Colonic mucosa (tissue), 4 donors: ENCODE data around the gene SPATA3. TPM values are rescaled to one million over a fixed set of nuclear protein-coding genes. Genes with fewer than 3 reads are reported as not detected.

Source experiments
- DNase-seq: peaks from one replicate; pipeline ENCODE4 v3.0.0-alpha.2; 2020
- H3K27ac ChIP-seq: fragments of 200-600 bp; one replicate; pipeline ENCODE4 v1.8.0; 2021
- H3K27me3 ChIP-seq: fragments of 200-600 bp; one replicate; pipeline ENCODE4 v1.8.0; 2021
- H3K36me3 ChIP-seq: fragments of 200-600 bp; one replicate; pipeline ENCODE4 v1.8.0; 2021
- H3K4me1 ChIP-seq: fragments of 200-600 bp; one replicate; pipeline ENCODE4 v1.8.0; 2021; ENCODE audit warnings: mild to moderate bottlenecking
- H3K4me3 ChIP-seq: fragments of 200-600 bp; one replicate; pipeline ENCODE4 v1.8.0; 2021
- H3K9ac ChIP-seq, 2 donors: one replicate each; pipeline ENCODE4 v1.7.0; 2013; ENCODE audit warnings: control low read depth in 2 of 2, low read depth in 2 of 2, low read length in 2 of 2
- H3K9me3 ChIP-seq: fragments of 200-600 bp; one replicate; pipeline ENCODE4 v1.8.0; 2021
- intact Hi-C: fragments of 100-400 bp; cut with DNase I; formaldehyde crosslinking; loops from one replicate; pipeline ENCODE4 v1.14.1; 2022
- total RNA-seq, 2 donors: library from RNA; stranded (reverse); fragmentation: NEBNext Ultra II Directional in 1 of 2; extraction: Animal tissue kit (Norgen Biotek cat#: 25700) in 1 of 2; gene quantifications; one replicate each; pipeline ENCODE4 v1.2.1, GENCODE V29; 2021
- TF ChIP-seq, protein P1 (sequence below): fragments of 200-600 bp; IDR thresholded peaks from one replicate; pipeline ENCODE4 v1.8.0; 2022; ENCODE audit warnings: antibody characterized with exemption, mild to moderate bottlenecking
- donor health status: healthy.
- donor health status: DM: no; HTN: no; CAD: no.
- donor health status: DM: no; HTN: no; CAD: no.

Gene SPATA3
- total RNA-seq, 2 donors from 2014 or later, result not detected

DNA sequence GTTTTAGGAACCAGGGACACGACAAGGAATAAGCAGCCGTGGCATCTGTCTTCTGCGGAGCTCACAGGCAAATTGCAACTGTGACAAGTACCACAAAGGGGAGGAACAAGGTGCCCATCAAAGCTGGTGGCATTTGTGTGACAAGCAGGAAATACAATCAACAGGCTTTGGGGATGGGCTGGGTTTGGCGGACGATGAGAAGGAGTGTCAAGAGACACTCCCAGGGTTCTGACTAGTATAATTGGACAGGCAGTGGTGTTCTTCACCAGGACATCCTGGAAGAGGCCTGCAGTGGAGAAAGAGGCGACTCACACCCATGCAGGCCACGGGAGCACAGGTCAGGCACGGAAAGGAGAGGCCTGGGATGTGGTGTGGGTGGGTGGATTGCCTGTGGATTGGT is 14.2 kb upstream of the SPATA3 start:
- Histone ChIP-seq H3K36me3 (no peaks in the 10 kb centered on the region), H3K27ac (no peak overlapping the region), H3K9ac (no peak overlapping the region), H3K4me3 (no peak overlapping the region), H3K4me1 (no peaks in the 10 kb centered on the region), H3K9me3 (no peaks in the 10 kb centered on the region), H3K27me3 (no peaks in the 10 kb centered on the region)
- DNase-seq, result no peak
- TF ChIP-seq, protein P1, sequence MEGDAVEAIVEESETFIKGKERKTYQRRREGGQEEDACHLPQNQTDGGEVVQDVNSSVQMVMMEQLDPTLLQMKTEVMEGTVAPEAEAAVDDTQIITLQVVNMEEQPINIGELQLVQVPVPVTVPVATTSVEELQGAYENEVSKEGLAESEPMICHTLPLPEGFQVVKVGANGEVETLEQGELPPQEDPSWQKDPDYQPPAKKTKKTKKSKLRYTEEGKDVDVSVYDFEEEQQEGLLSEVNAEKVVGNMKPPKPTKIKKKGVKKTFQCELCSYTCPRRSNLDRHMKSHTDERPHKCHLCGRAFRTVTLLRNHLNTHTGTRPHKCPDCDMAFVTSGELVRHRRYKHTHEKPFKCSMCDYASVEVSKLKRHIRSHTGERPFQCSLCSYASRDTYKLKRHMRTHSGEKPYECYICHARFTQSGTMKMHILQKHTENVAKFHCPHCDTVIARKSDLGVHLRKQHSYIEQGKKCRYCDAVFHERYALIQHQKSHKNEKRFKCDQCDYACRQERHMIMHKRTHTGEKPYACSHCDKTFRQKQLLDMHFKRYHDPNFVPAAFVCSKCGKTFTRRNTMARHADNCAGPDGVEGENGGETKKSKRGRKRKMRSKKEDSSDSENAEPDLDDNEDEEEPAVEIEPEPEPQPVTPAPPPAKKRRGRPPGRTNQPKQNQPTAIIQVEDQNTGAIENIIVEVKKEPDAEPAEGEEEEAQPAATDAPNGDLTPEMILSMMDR, result no peak
- intact Hi-C loops, result no loop called here

DNA sequence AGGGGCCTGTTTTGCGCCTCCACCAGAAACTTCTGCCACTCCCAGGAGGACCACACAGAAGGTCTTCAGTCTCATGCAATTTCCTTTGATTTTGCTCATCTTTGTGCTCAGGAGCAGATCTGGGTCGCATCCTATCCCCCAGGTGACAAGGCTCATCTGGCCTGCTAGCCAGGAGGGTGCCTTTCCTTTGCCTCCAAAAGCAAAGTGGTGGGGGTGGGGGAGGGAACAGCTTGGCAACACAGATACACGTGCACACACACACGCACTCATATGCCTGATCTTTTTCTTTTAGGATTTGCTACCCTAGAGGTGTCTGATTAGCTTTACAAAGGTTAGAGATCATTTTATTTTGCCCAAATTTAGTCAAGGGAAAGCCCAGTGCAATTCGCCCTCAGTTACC is 13.8 kb upstream of the SPATA3 start:
- Histone ChIP-seq H3K4me1 (peaks cover 3% of the 10 kb centered on the region), H3K9ac (no peak overlapping the region), H3K9me3 (no peaks in the 10 kb centered on the region), H3K27ac (no peak overlapping the region), H3K4me3 (no peak overlapping the region), H3K27me3 (no peaks in the 10 kb centered on the region), H3K36me3 (no peaks in the 10 kb centered on the region)
- intact Hi-C loops, result no loop called here
- DNase-seq, result no peak
- TF ChIP-seq, protein P1, result no peak

DNA sequence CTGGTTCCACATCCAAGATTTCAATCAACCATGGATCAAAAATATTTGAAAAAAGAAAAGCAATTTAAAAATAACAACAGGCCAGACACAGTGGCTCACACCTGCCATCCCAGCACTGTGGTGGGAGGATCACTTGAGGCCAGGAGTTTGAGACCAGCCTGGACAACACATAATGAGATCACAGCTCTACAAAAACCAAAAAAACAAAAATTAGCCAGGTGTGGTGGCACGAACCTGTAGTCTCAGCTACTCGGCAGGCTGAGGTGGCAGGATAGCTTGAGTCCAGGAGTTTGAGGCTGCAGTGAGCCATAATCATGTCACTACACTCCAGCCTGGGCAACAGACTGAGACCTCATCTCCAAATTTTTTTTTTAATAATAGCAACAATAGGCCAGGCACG is 13.4 kb upstream of the SPATA3 start:
- Histone ChIP-seq H3K9me3 (no peaks in the 10 kb centered on the region), H3K4me3 (no peak overlapping the region), H3K27me3 (no peaks in the 10 kb centered on the region), H3K9ac (no peak overlapping the region), H3K4me1 (peaks cover 3% of the 10 kb centered on the region), H3K36me3 (no peaks in the 10 kb centered on the region), H3K27ac (no peak overlapping the region)
- TF ChIP-seq, protein P1, result no peak
- DNase-seq, result no peak
- intact Hi-C loops, result no loop called here

DNA sequence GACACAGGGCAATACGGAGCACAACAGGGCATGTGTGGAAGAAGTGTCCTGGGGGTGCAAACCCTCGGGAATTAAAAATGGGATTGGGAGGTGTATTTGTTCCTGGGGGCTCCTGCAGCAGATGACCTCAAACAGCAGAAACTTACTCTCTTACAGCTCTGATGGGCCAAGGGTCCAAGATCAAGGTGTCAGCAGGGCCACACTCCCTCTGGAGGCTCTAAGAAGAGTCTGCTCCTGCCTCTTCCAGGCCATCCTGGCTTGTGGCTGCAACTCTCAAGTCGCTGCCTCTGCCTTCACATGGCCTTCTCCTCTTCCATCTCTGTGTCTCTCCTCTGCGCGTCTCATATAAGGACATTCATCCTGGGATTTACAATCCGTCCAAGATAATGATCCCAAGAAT is 12.4 kb upstream of the SPATA3 start:
- Histone ChIP-seq H3K27ac (no peak overlapping the region), H3K4me3 (no peak overlapping the region), H3K9me3 (no peaks in the 10 kb centered on the region), H3K27me3 (no peaks in the 10 kb centered on the region), H3K9ac (no peak overlapping the region), H3K4me1 (peaks cover 3% of the 10 kb centered on the region), H3K36me3 (no peaks in the 10 kb centered on the region)
- intact Hi-C loops, result no loop called here
- DNase-seq, result no peak
- TF ChIP-seq, protein P1, result no peak

DNA sequence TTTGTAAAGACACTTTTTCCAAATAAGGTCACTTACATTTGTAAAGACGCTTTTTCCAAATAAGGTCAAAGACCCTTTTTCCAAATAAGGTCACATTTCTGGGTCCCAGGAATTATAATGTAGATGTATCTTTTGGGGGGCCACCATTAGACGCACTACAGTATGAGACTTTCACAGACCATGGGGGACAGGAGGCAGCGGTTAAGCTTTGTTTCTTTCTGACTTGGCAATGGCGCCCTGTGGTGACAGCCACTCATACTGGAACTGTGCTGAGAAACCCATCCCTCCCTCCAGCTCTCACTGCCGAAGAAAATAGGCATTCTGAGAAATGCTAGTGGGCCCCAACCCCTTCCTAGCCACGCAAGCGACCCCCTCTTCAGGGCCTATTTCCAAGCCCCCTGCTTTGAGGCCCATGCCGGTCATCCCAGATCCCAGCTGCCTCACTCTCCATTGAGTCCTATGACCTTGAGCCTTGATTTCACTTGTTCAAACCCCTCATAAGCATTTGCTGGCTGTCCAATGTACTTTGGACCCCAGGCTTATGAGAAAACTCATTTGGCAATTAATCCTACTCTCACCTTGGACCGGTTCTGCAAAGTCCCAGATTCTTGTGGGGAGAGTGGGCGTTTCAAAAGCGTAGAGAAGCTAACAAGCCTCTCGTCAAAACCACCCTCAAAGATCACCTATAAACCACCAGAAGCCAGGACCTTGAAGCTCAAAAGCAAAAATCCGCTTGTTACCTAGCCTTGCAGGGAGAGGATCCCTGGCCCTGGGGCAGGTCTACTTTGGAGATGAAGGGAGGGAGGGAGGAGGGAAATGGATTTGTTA is 11.3 kb upstream of the SPATA3 start:
- Histone ChIP-seq H3K36me3 (no peaks in the 10 kb centered on the region), H3K27me3 (no peaks in the 10 kb centered on the region), H3K9ac (no peak overlapping the region), H3K9me3 (no peaks in the 10 kb centered on the region), H3K27ac (no peak overlapping the region), H3K4me1 (peaks cover 3% of the 10 kb centered on the region), H3K4me3 (no peak overlapping the region)
- no peak for DNase-seq
- intact Hi-C loops, result loop anchor here (5.0 kb wide), 3 partner anchors 62 to 137 kb away; no protein-coding TSS in a partner anchor
- TF ChIP-seq, protein P1, result no peak
